Putamen (tissue), 1 donor: ENCODE measurements around the gene CHST12.
"Not testable (repeated sequence)": the region's sequence is repeated elsewhere in the genome, so short reads cannot be mapped to it uniquely, and the experiment has no call there.

Experiments used
- DNase-seq: peaks from one replicate; pipeline ENCODE4 v3.0.0-alpha.2; 2016; ENCODE audit warnings: low spot score

The CHST12 gene

GRCh38 chr7:2435146-2435545 lies 31.7 kb downstream of the CHST12 start:
- no peak for DNase-seq

GRCh38 chr7:2436341-2437104 lies 33.1 kb downstream of the CHST12 start:
- DNase-seq, result no peak

- DNase-seq, result no peak
These were observed 33.7 kb downstream of the CHST12 start for GRCh38 chr7:2437136-2437535.

- DNase-seq, result no peak
These were observed 34.2 kb downstream of the CHST12 start for GRCh38 chr7:2437537-2438148.

- no peak for DNase-seq
These were observed 34.8 kb downstream of the CHST12 start for GRCh38 chr7:2438186-2438585.

- no peak for DNase-seq
These were observed 35.4 kb downstream of the CHST12 start for GRCh38 chr7:2438775-2439174.

GRCh38 chr7:2440608-2441245 lies 37.3 kb downstream of the CHST12 start:
- no peak for DNase-seq

GRCh38 chr7:2441430-2442058 lies 38.1 kb downstream of the CHST12 start:
- no peak for DNase-seq

- DNase-seq, result no peak
These were observed 40.1 kb downstream of the CHST12 start for GRCh38 chr7:2443491-2443890.

GRCh38 chr7:2444476-2444875 lies 41.1 kb downstream of the CHST12 start:
- DNase-seq, result no peak

GRCh38 chr7:2445047-2445446 lies 41.6 kb downstream of the CHST12 start:
- DNase-seq, result no peak

- no peak for DNase-seq
These were observed 42.6 kb downstream of the CHST12 start for GRCh38 chr7:2445898-2446555.

GRCh38 chr7:2446676-2447075 lies 43.3 kb downstream of the CHST12 start:
- DNase-seq, result no peak

- DNase-seq, result no peak
These were observed 47.0 kb downstream of the CHST12 start for GRCh38 chr7:2450198-2451107.

GRCh38 chr7:2451171-2452073 lies 48.0 kb downstream of the CHST12 start:
- no peak for DNase-seq

GRCh38 chr7:2452074-2452507 lies 48.7 kb downstream of the CHST12 start:
- no peak for DNase-seq

- no peak for DNase-seq
These were observed 49.3 kb downstream of the CHST12 start for GRCh38 chr7:2452643-2453270.

- not testable (repeated sequence) for DNase-seq
These were observed 50.4 kb downstream of the CHST12 start for GRCh38 chr7:2453849-2454248.

- no peak for DNase-seq
These were observed 56.3 kb downstream of the CHST12 start for GRCh38 chr7:2459674-2460073.

- DNase-seq, result peak; percentile 77
These were observed 56.8 kb downstream of the CHST12 start for GRCh38 chr7:2460188-2460587.
